Gastrocnemius medialis (tissue), 4 donors: ENCODE data around the gene RC3H1. TPM values are rescaled to one million over a fixed set of nuclear protein-coding genes. Genes with fewer than 3 reads are reported as not detected.

Source experiments
- ATAC-seq, 2 donors: fragments of 150-250 bp; one replicate each; pipeline ENCODE4 v1.9.1; 2016
- DNase-seq, 2 donors: peaks; one replicate each; pipeline ENCODE4 v3.0.0-alpha.2; 2019
- H3K27ac ChIP-seq, 4 donors: fragments of 200-600 bp; sonication (generic); 1 replicate in 1 of 4; 2 replicates in 3 of 4; pipeline ENCODE4 v1.5.1; 2016 to 2018; ENCODE audit warnings: mild to moderate bottlenecking in 2 of 4, moderate library complexity in 1 of 4
- H3K27me3 ChIP-seq, 3 donors: fragments of 200-600 bp; sonication (generic) in 2 of 3; 1 replicate in 1 of 3; 2 replicates in 2 of 3; pipeline versions ENCODE4 v1.5.1 to v1.6.0; 2016 to 2019; ENCODE audit warnings: mild to moderate bottlenecking in 1 of 3, moderate library complexity in 1 of 3
- H3K36me3 ChIP-seq, 2 donors: fragments of 200-600 bp; sonication (generic) in 1 of 2; one replicate each; pipeline ENCODE4 v1.5.1; 2017 to 2018
- H3K4me1 ChIP-seq, 2 donors: fragments of 200-600 bp; sonication (generic) in 1 of 2; one replicate each; pipeline ENCODE4 v1.5.1; 2016 to 2017; ENCODE audit warnings: mild to moderate bottlenecking in 2 of 2
- H3K4me3 ChIP-seq, 4 donors: fragments of 200-600 bp; sonication (generic) in 3 of 4; 1 replicate in 1 of 4; 2 replicates in 3 of 4; pipeline ENCODE4 v1.5.1; 2016 to 2019; ENCODE audit warnings: mild to moderate bottlenecking in 2 of 4
- H3K9me3 ChIP-seq, 3 donors: fragments of 200-600 bp; sonication (generic) in 2 of 3; 1 replicate in 1 of 3; 2 replicates in 2 of 3; pipeline ENCODE4 v1.5.1; 2016 to 2019
- POLR2A ChIP-seq, 2 donors: fragments of 450-650 bp; IDR thresholded peaks; one replicate each; pipeline ENCODE4 v1.6.1; 2017; ENCODE audit warnings: antibody characterized with exemption in 2 of 2, mild to moderate bottlenecking in 2 of 2, moderate library complexity in 2 of 2
- in situ Hi-C, 4 donors: fragments of 200-750 bp; cut with MboI; loops; one replicate each; pipeline versions ENCODE4 v1.15.0 to v1.8.0; 2017; ENCODE audit warnings: low sequenced_read_pairs in 4 of 4
- intact Hi-C: fragments of 100-400 bp; cut with DNase I; formaldehyde crosslinking; loops from one replicate; pipeline ENCODE4 v1.15.1; 2023; ENCODE audit warnings: low total_unique reads
- total RNA-seq, 4 donors: library from RNA; depleted of rRNA; stranded (reverse); fragments of >200 nt; gene quantifications; one replicate each; pipeline versions ENCODE4 v1.1.0 to v1.2.3, GENCODE V29; 2016
- TF ChIP-seq, protein P1 (sequence below), 5 experiments: fragments of 450-650 bp in 3 of 5; fragments of 200-600 bp in 2 of 5; sonication (generic) in 2 of 5; IDR thresholded peaks in 4 of 5; conservative IDR thresholded peaks in 1 of 5; 1 replicate in 4 of 5; 2 replicates in 1 of 5; pipeline ENCODE4 v1.5.1; 2016 to 2019; ENCODE audit warnings: antibody characterized with exemption in 5 of 5, mild to moderate bottlenecking in 3 of 5, moderate library complexity in 3 of 5

The RC3H1 gene
- total RNA-seq, 4 donors from 2014 or later, result 17.6 to 88.9 (median 37.8) TPM

GRCh38 chr1:174039027-174039426 lies 16.9 kb upstream of the RC3H1 start:
- Histone ChIP-seq H3K27me3 (no peaks in the 10 kb centered on the region), H3K4me3 (no peak overlapping the region), H3K4me1 (no peaks in the 10 kb centered on the region), H3K27ac (no peak overlapping the region), H3K9me3 (no peaks in the 10 kb centered on the region), H3K36me3 (no peaks in the 10 kb centered on the region)
- intact Hi-C loops, result no loop called here
- ATAC-seq (no peak), DNase-seq (no peak)
- TF ChIP-seq, protein P1, sequence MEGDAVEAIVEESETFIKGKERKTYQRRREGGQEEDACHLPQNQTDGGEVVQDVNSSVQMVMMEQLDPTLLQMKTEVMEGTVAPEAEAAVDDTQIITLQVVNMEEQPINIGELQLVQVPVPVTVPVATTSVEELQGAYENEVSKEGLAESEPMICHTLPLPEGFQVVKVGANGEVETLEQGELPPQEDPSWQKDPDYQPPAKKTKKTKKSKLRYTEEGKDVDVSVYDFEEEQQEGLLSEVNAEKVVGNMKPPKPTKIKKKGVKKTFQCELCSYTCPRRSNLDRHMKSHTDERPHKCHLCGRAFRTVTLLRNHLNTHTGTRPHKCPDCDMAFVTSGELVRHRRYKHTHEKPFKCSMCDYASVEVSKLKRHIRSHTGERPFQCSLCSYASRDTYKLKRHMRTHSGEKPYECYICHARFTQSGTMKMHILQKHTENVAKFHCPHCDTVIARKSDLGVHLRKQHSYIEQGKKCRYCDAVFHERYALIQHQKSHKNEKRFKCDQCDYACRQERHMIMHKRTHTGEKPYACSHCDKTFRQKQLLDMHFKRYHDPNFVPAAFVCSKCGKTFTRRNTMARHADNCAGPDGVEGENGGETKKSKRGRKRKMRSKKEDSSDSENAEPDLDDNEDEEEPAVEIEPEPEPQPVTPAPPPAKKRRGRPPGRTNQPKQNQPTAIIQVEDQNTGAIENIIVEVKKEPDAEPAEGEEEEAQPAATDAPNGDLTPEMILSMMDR (IDR thresholded peaks at IDR 0.05 in 4 of 5, conservative IDR thresholded peaks at IDR 0.05 in 1 of 5), result no peak
- no peak for TF ChIP-seq POLR2A (IDR thresholded peaks at IDR 0.05)
- in situ Hi-C loops, result no loop called here

- TF ChIP-seq, protein P1 (IDR thresholded peaks at IDR 0.05 in 4 of 5, conservative IDR thresholded peaks at IDR 0.05 in 1 of 5), result no peak
- no peak for TF ChIP-seq POLR2A (IDR thresholded peaks at IDR 0.05)
- no peaks in the 10 kb centered on the region for H3K27me3 ChIP-seq
- no peak overlapping the region for H3K27ac ChIP-seq
- in situ Hi-C loops (no loop called here), intact Hi-C loops (no loop called here)
- no peaks in the 10 kb centered on the region for H3K4me1 ChIP-seq
- no peaks in the 10 kb centered on the region for H3K36me3 ChIP-seq
- H3K9me3 ChIP-seq, result no peaks in the 10 kb centered on the region
- no peak for ATAC-seq
- H3K4me3 ChIP-seq, result no peak overlapping the region
- DNase-seq, result no peak
These were observed 14.6 kb upstream of the RC3H1 start for GRCh38 chr1:174036798-174037197.

DNA sequence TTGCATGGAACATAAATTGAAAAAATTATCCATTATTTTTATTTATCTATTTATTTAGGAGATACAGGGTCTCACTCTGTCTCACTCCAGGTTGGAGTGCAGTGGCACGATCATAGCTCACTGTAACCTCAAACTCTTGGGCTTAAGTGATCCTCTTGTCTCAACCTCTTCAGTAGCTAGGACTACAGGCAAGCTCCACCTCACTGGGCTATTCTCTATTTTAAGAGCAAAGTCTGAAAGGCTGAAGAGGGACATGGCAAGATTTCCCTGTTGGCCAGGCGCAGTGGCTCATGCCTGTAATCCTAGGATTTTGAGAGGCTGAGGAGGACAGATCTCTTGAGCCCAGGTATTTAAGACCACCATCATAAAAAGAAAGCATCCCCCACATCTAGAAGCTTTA lies 14.0 kb upstream of the RC3H1 start:
- no peak for TF ChIP-seq POLR2A (IDR thresholded peaks at IDR 0.05)
- TF ChIP-seq, protein P1 (IDR thresholded peaks at IDR 0.05 in 4 of 5, conservative IDR thresholded peaks at IDR 0.05 in 1 of 5), result no peak
- Histone ChIP-seq H3K27ac (no peak overlapping the region), H3K4me3 (no peak overlapping the region), H3K4me1 (no peaks in the 10 kb centered on the region), H3K27me3 (no peaks in the 10 kb centered on the region), H3K36me3 (no peaks in the 10 kb centered on the region), H3K9me3 (no peaks in the 10 kb centered on the region)
- in situ Hi-C loops (no loop called here), intact Hi-C loops (no loop called here)
- no peak for DNase-seq
- ATAC-seq, result no peak

- no peak for TF ChIP-seq POLR2A (IDR thresholded peaks at IDR 0.05)
- TF ChIP-seq, protein P1 (IDR thresholded peaks at IDR 0.05 in 4 of 5, conservative IDR thresholded peaks at IDR 0.05 in 1 of 5), result no peak
- Histone ChIP-seq H3K27ac (no peak overlapping the region), H3K4me3 (no peak overlapping the region), H3K36me3 (no peaks in the 10 kb centered on the region), H3K27me3 (no peaks in the 10 kb centered on the region), H3K9me3 (no peaks in the 10 kb centered on the region), H3K4me1 (no peaks in the 10 kb centered on the region)
- intact Hi-C loops (no loop called here), in situ Hi-C loops (no loop called here)
- DNase-seq (no peak), ATAC-seq (no peak)
These were observed 10.6 kb upstream of the RC3H1 start for GRCh38 chr1:174032671-174033222.

DNA sequence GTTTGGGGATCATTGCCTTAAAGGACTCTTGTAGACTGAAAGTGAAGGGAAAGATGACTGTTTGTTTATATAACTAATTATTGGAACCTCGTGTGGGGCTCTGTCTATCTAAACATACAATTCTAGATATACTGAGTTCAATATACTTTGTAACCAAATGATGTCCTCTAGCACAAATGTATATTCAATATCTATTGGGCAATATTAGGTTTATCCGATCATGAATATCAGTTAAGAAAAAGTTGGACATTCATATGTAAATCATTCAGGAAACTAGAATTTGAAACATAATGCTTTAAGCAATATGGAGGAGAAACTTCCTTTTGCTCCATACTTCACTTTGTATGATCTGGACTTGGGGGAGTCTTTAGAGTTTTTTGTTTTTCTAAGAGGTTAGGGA lies 8.9 kb upstream of the RC3H1 start:
- H3K27me3 ChIP-seq, result no peaks in the 10 kb centered on the region
- ATAC-seq, result no peak
- H3K4me1 ChIP-seq, result no peaks in the 10 kb centered on the region
- intact Hi-C loops, result no loop called here
- DNase-seq, result no peak
- in situ Hi-C loops, result no loop called here
- TF ChIP-seq POLR2A (IDR thresholded peaks at IDR 0.05), result no peak
- TF ChIP-seq, protein P1 (IDR thresholded peaks at IDR 0.05 in 4 of 5, conservative IDR thresholded peaks at IDR 0.05 in 1 of 5), result no peak
- no peak overlapping the region for H3K4me3 ChIP-seq
- H3K9me3 ChIP-seq, result no peaks in the 10 kb centered on the region
- no peak overlapping the region for H3K27ac ChIP-seq
- H3K36me3 ChIP-seq, result no peaks in the 10 kb centered on the region
